ENCODE data around the gene TAMALIN. TPM values are rescaled to one million over a fixed set of nuclear protein-coding genes. Genes with fewer than 3 reads are reported as not detected.

TAMALIN gene
- polyA plus RNA-seq, 1 donor = 16.3 TPM

- no peak for DNase-seq (ENCODE audit: low read depth)
Observed at GRCh38 chr12:52037248-52037861, 30.6 kb downstream of the TAMALIN start.

GRCh38 chr12:52038447-52038846 lies 31.7 kb downstream of the TAMALIN start:
- DNase-seq (ENCODE audit: low read depth) = no peak

- no peak for DNase-seq (ENCODE audit: low read depth)
Observed at GRCh38 chr12:52041035-52041434, 34.3 kb downstream of the TAMALIN start.

DNA sequence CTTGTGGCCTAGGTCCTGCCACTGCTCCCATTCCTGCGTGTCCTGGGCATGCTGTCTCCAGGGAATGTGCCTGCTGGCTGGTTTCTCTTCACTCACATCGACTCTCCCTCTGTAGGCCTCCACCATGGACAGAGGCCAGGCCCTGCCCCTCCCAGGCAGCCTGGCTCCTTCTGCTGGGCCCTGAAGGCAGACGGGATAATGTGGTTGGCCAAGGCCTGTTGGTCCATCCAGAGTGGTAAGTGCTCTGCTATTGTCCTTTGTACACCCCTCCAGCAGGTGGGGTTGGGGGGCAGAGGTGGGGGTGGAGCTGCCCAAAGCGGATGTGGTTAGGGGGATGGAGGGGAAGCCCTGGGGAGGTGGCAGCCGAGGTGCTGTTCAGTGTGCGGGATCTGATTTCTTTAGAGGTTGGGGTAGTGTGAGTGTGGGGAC lies 35.0 kb downstream of the TAMALIN start:
- no peak for DNase-seq (ENCODE audit: low read depth)

DNA sequence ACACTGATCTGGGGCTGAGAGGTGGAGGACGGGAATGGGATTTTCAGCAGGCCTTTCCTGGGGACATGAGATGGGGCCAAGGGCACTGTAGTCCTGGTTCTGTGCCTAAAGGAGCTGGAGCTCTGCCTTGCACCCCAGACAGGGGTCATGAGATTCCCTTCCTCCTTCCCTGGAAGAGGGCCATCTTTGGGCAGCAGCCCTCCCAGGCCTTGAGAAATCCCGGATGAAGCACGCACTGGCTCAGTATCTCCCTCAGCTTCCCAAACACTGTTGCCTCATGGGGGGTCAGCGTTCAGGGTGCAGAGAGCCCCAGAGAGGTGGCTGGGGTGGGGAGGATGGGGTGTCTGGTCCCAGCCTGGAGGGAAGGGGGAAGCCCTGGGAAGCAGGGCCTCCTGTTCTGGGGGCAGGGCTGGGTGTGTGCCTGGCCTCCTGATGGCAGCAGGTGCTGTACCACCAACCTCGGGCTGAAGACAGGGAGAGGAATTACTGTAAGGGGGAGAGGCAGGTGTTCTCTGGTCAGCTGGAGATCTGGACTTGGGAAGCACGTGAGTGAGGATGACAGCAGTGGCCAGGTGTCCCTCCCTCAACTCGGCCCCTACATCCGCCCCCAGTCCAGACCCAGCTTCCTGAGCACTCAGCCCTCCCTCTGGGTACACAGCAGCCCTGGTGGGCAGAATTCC lies 36.1 kb downstream of the TAMALIN start:
- no peak for DNase-seq (ENCODE audit: low read depth)

GRCh38 chr12:52043386-52044212 lies 36.9 kb downstream of the TAMALIN start:
- no peak for DNase-seq (ENCODE audit: low read depth)

GRCh38 chr12:52044292-52044983 lies 37.7 kb downstream of the TAMALIN start:
- no peak for DNase-seq (ENCODE audit: low read depth)

- DNase-seq (ENCODE audit: low read depth) = no peak
Observed at GRCh38 chr12:52045794-52046199, 39.1 kb downstream of the TAMALIN start.

GRCh38 chr12:52046859-52047258 lies 40.1 kb downstream of the TAMALIN start:
- DNase-seq (ENCODE audit: low read depth) = no peak

- DNase-seq (ENCODE audit: low read depth) = no peak
Observed at GRCh38 chr12:52049286-52049685, 42.5 kb downstream of the TAMALIN start.

DNA sequence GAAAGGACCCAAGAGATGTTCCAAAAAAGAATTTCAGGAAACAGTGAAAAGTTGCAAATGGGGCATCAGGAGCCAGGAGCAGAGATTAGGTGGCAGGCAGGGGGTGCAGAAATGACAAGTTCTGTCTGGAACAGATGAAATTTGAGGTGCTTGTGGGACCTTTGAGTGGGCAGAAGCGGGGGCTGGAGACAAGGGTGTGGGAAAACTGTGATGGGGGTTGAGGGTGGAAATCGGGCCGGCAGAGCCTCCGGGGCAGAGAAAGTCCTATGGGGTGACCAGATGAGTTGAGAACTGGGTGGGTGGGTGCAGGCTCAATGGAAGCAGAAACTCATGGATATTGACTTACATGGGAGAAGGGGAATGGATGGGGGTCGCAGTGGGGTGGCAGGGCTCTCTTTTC lies 42.9 kb downstream of the TAMALIN start:
- no peak for DNase-seq (ENCODE audit: low read depth)

GRCh38 chr12:52050116-52050757 lies 43.5 kb downstream of the TAMALIN start:
- DNase-seq (ENCODE audit: low read depth) = no peak

DNA sequence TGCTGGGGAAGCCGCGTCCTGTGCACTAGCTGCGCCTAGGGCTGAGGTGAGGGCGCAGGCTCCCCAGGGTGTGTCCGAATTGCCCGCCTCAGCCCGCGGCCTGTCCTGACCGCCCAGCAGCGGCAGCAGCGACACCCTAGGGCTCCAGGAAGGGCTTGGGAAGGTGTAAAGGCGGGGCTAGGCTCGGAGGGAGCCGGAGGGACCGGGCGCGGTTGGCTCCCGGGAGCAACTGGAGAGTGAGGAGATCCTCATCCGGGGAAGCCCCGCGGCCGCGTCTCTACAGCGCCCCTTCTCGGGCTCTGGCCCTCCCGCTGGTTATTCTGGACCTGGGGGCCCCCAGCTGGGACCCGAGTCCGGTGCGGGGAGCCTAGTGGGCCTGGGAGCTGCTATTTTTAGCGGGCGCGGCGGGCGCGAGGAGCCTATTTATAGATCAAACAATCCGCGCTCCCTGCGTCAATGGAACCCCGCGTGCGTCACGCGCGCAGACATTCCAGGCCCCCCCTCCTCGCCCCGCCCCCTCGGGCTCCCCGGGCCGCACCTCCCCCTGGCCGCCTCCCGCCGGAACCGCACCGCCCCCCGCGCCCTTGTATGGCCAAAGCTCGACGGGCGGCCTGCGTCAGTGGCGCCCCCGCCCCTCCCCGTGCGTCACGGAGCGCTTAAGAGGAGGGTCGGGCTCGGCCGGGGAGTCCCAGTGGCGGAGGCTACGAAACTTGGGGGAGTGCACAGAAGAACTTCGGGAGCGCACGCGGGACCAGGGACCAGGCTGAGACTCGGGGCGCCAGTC lies 44.2 kb downstream of the TAMALIN start, which contains the start of gene NR4A1:
Gene NR4A1 (plus strand): TSS at position 685 of the 784 bp plus-strand sequence. CDS start 2,887 bp downstream, outside the sequence.
- no peak for DNase-seq (ENCODE audit: low read depth)

- DNase-seq (ENCODE audit: low read depth) = no peak
Observed at GRCh38 chr12:52052468-52053186, 45.9 kb downstream of the TAMALIN start.

DNA sequence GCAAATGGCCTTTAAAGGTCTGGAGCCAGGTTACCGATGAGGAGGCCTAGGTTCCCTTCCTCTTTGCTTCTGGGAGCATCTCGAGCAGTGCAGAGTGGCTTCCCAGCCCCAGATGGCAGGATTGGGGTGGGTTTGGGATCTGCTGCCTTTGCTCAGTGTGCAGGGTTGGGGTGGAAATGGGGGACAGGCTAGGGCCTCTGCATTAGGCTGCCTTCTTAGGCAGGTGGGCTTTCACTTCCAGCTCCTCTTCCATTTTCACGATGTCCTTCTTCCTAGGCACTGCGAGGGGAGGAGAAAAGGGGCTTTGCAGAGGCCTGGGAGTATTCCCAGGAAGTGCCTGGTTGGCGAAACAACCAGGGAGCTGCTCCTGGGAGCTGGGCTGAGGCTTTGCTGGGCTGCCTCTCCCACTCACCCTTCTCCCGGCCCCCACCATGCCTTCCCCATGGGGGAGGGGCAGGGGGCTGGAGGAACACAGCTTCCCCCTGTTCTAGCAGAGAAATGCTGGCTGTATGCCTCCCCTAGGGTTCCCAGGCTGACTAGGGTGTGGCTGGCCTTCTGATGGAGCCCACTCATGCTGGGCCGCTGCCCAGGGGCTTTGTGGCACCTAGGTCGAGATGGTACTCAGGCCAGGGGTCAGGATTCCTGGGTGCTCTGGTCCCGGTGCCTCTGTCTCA lies 46.9 kb downstream of the TAMALIN start:
- DNase-seq (ENCODE audit: low read depth) = no peak

DNA sequence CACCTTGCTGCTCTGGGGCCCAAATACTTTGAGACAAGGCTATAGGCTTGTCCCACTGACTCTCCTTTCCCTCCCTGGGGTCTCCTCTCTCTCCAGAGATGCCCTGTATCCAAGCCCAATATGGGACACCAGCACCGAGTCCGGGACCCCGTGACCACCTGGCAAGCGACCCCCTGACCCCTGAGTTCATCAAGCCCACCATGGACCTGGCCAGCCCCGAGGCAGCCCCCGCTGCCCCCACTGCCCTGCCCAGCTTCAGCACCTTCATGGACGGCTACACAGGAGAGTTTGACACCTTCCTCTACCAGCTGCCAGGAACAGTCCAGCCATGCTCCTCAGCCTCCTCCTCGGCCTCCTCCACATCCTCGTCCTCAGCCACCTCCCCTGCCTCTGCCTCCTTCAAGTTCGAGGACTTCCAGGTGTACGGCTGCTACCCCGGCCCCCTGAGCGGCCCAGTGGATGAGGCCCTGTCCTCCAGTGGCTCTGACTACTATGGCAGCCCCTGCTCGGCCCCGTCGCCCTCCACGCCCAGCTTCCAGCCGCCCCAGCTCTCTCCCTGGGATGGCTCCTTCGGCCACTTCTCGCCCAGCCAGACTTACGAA lies 47.6 kb downstream of the TAMALIN start:
- no peak for DNase-seq (ENCODE audit: low read depth)

GRCh38 chr12:52054833-52055730 lies 48.3 kb downstream of the TAMALIN start:
- no peak for DNase-seq (ENCODE audit: low read depth)
